ENCODE results near the gene DGKA.
"Not testable (repeated sequence)": the region's sequence is repeated elsewhere in the genome, so short reads cannot be mapped to it uniquely, and the experiment has no call there.

Gene DGKA

GRCh38 chr12:55906056-55906455 is 24.9 kb upstream of the DGKA start:
- peak; percentile 37 for DNase-seq (ENCODE audit: low read depth, low spot score)
- TF ChIP-seq CTCF (IDR thresholded peaks at IDR 0.05; ENCODE audit: low read depth, low read length): no peak
- no peak overlapping the region for H3K4me3 ChIP-seq (ENCODE audit: low read depth, low read length)
- in situ Hi-C loops (cut with HindIII; ENCODE audit: low sequenced_read_pairs): no loop called here

- in situ Hi-C loops (cut with HindIII; ENCODE audit: low sequenced_read_pairs): no loop called here
- no peak for TF ChIP-seq CTCF (IDR thresholded peaks at IDR 0.05; ENCODE audit: low read depth, low read length)
- no peak overlapping the region for H3K4me3 ChIP-seq (ENCODE audit: low read depth, low read length)
- peak; percentile 25 for DNase-seq (ENCODE audit: low read depth, low spot score)
These were observed 22.0 kb upstream of the DGKA start for GRCh38 chr12:55908726-55909512.

GRCh38 chr12:55909513-55909884 is 21.5 kb upstream of the DGKA start:
- no peak overlapping the region for H3K4me3 ChIP-seq (ENCODE audit: low read depth, low read length)
- in situ Hi-C loops (cut with HindIII; ENCODE audit: low sequenced_read_pairs): no loop called here
- no peak for DNase-seq (ENCODE audit: low read depth, low spot score)
- TF ChIP-seq CTCF (IDR thresholded peaks at IDR 0.05; ENCODE audit: low read depth, low read length): no peak

GRCh38 chr12:55912908-55913307 is 18.1 kb upstream of the DGKA start:
- H3K4me3 ChIP-seq (ENCODE audit: low read depth, low read length): no peak overlapping the region
- no peak for TF ChIP-seq CTCF (IDR thresholded peaks at IDR 0.05; ENCODE audit: low read depth, low read length)

GRCh38 chr12:55915482-55915859 is 15.5 kb upstream of the DGKA start:
- DNase-seq (ENCODE audit: low read depth, low spot score): no peak
- no peak overlapping the region for H3K4me3 ChIP-seq (ENCODE audit: low read depth, low read length)
- no peak for TF ChIP-seq CTCF (IDR thresholded peaks at IDR 0.05; ENCODE audit: low read depth, low read length)
- in situ Hi-C loops (cut with HindIII; ENCODE audit: low sequenced_read_pairs): no loop called here

More at GRCh38 chr12:55912908-55913307, 18.1 kb upstream of the DGKA start:
- no peak for DNase-seq (ENCODE audit: low read depth, low spot score)
- in situ Hi-C loops (cut with HindIII; ENCODE audit: low sequenced_read_pairs): no loop called here

GRCh38 chr12:55919032-55919431 is 11.9 kb upstream of the DGKA start:
- in situ Hi-C loops (cut with HindIII; ENCODE audit: low sequenced_read_pairs); DNase-seq (ENCODE audit: low read depth, low spot score); H3K4me3 ChIP-seq (ENCODE audit: low read depth, low read length): not testable (repeated sequence)

GRCh38 chr12:55922126-55922525 is 8.8 kb upstream of the DGKA start:
- no peak for TF ChIP-seq CTCF (IDR thresholded peaks at IDR 0.05; ENCODE audit: low read depth, low read length)
- no peak for DNase-seq (ENCODE audit: low read depth, low spot score)
- H3K4me3 ChIP-seq (ENCODE audit: low read depth, low read length): no peak overlapping the region
- in situ Hi-C loops (cut with HindIII; ENCODE audit: low sequenced_read_pairs): no loop called here

- H3K4me3 ChIP-seq (ENCODE audit: low read depth, low read length); in situ Hi-C loops (cut with HindIII; ENCODE audit: low sequenced_read_pairs); DNase-seq (ENCODE audit: low read depth, low spot score): not testable (repeated sequence)
These were observed 7.3 kb upstream of the DGKA start for GRCh38 chr12:55923648-55924047.

All from astrocyte of the spinal cord (primary cell).